ENCODE data around the gene SF3B3. TPM values are rescaled to one million over a fixed set of nuclear protein-coding genes. Genes with fewer than 3 reads are reported as not detected.

The SF3B3 gene
- total RNA-seq, 4 donors from 2014 or later: 122 to 280 (median 174) TPM

DNA sequence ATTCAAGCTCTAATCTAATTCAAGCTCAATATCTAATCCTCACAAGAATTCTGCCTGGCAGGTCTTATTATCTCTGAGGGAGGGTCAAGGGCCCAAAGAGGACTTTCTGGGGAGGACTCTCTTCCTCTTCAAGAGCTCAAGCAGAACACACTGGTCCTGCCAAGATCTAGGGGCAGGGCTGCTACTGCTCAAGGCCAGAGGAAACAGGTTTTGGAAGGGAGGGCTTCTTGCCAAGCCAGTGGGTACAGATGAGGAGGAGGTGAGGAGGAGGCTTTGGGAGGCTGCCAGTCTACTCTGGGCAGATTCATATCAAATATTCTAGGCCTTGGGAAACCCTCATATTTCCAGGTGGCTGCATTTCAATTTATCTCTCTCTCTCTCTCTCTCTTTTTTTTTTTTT lies 71.0 kb downstream of the SF3B3 start:
- Histone ChIP-seq H3K27ac (peak overlapping the region; percentile 26), H3K36me3 (no peaks in the 10 kb centered on the region), H3K4me3 (no peak overlapping the region), H3K9me3 (no peaks in the 10 kb centered on the region), H3K4me1 (peaks cover 51% of the 10 kb centered on the region), H3K27me3 (no peaks in the 10 kb centered on the region)
- TF ChIP-seq POLR2AphosphoS5 (IDR thresholded peaks at IDR 0.05) (peak in 1 of 3 donors; percentile 11), EP300 (IDR thresholded peaks at IDR 0.05) (no peak)
- peak in 1 of 2 donors; percentile 84 for DNase-seq (ENCODE audit: low spot score in 2 of 2)

GRCh38 chr16:70597135-70597835 lies 73.7 kb downstream of the SF3B3 start:
- TF ChIP-seq POLR2AphosphoS5 (IDR thresholded peaks at IDR 0.05) (no peak), EP300 (IDR thresholded peaks at IDR 0.05) (no peak), CTCF (IDR thresholded peaks at IDR 0.05) (no peak), POLR2A (IDR thresholded peaks at IDR 0.05) (no peak)
- 79% methylated on average over 4 of the region's 4 CpGs for WGBS
- H3K27me3 ChIP-seq: no peaks in the 10 kb centered on the region
- H3K36me3 ChIP-seq: no peaks in the 10 kb centered on the region
- H3K9me3 ChIP-seq: no peaks in the 10 kb centered on the region
- H3K27ac ChIP-seq: no peak overlapping the region
- no peak for DNase-seq (ENCODE audit: low spot score in 2 of 2)
- no peak overlapping the region for H3K4me3 ChIP-seq
- H3K4me1 ChIP-seq: peaks cover 33% of the 10 kb centered on the region

DNA sequence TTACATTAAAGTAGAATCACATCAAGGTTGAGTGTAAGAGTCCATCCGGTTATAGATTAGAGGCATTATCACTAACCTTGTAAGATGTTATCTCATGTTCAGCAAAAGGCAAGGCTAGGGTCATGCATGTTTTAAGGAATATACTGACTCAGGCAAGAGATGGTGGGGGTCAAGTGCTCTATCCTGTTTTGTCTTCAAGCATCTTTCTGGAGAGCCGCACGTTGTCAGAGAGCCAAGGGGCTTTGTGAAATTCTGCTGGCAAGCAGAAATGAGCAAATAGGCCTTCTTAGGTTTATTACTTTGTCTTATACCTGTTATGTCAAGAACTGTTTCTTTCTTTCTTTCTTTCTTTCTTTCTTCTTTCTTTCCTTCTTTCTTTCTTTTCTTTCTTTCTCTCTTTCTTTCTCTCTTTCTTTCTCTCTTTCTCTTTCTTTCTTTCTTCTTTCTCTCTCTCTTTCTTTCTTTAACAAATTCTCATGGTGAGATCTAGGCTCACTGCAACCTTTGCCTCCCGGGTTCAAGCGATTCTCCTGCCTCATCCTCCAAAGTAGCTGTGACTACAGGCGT lies 75.4 kb downstream of the SF3B3 start:
- no peak overlapping the region for H3K27ac ChIP-seq
- H3K4me1 ChIP-seq: peaks cover 21% of the 10 kb centered on the region
- TF ChIP-seq EP300 (IDR thresholded peaks at IDR 0.05) (no peak), POLR2A (IDR thresholded peaks at IDR 0.05) (no peak), POLR2AphosphoS5 (IDR thresholded peaks at IDR 0.05) (no peak), CTCF (IDR thresholded peaks at IDR 0.05) (no peak)

GRCh38 chr16:70600730-70601129 lies 77.1 kb downstream of the SF3B3 start:
- peaks cover 14% of the 10 kb centered on the region for H3K4me1 ChIP-seq
- no peak overlapping the region for H3K27ac ChIP-seq
- H3K9me3 ChIP-seq: no peaks in the 10 kb centered on the region
- H3K27me3 ChIP-seq: no peaks in the 10 kb centered on the region
- 88% methylated on average over 3 of the region's 3 CpGs for WGBS
- no peak for DNase-seq (ENCODE audit: low spot score in 2 of 2)
- H3K36me3 ChIP-seq: no peaks in the 10 kb centered on the region
- TF ChIP-seq EP300 (IDR thresholded peaks at IDR 0.05): no peak
- no peak for TF ChIP-seq POLR2A (IDR thresholded peaks at IDR 0.05)
- no peak for TF ChIP-seq CTCF (IDR thresholded peaks at IDR 0.05)
- no peak for TF ChIP-seq POLR2AphosphoS5 (IDR thresholded peaks at IDR 0.05)
- no peak overlapping the region for H3K4me3 ChIP-seq

More for the DNA sequence above, 75.4 kb downstream of the SF3B3 start:
- no peaks in the 10 kb centered on the region for H3K27me3 ChIP-seq
- H3K4me3 ChIP-seq: no peak overlapping the region
- H3K9me3 ChIP-seq: no peaks in the 10 kb centered on the region
- no peaks in the 10 kb centered on the region for H3K36me3 ChIP-seq
- WGBS: 75% methylated on average over 6 of the region's 6 CpGs
- no peak for DNase-seq (ENCODE audit: low spot score in 2 of 2)

- Histone ChIP-seq H3K36me3 (no peaks in the 10 kb centered on the region), H3K9me3 (no peaks in the 10 kb centered on the region), H3K27me3 (no peaks in the 10 kb centered on the region), H3K4me3 (no peak overlapping the region), H3K27ac (no peak overlapping the region), H3K4me1 (peaks cover 14% of the 10 kb centered on the region)
- WGBS: 79% methylated on average over 8 of the region's 8 CpGs
- TF ChIP-seq POLR2AphosphoS5 (IDR thresholded peaks at IDR 0.05): no peak
- no peak for TF ChIP-seq CTCF (IDR thresholded peaks at IDR 0.05)
- no peak for TF ChIP-seq POLR2A (IDR thresholded peaks at IDR 0.05)
- TF ChIP-seq EP300 (IDR thresholded peaks at IDR 0.05): no peak
- no peak for DNase-seq (ENCODE audit: low spot score in 2 of 2)
Observed at GRCh38 chr16:70601576-70602575, 78.3 kb downstream of the SF3B3 start.

Measured in suprapubic skin (tissue), 4 donors.